ENCODE data around the gene TOM1L2.

The TOM1L2 gene

DNA sequence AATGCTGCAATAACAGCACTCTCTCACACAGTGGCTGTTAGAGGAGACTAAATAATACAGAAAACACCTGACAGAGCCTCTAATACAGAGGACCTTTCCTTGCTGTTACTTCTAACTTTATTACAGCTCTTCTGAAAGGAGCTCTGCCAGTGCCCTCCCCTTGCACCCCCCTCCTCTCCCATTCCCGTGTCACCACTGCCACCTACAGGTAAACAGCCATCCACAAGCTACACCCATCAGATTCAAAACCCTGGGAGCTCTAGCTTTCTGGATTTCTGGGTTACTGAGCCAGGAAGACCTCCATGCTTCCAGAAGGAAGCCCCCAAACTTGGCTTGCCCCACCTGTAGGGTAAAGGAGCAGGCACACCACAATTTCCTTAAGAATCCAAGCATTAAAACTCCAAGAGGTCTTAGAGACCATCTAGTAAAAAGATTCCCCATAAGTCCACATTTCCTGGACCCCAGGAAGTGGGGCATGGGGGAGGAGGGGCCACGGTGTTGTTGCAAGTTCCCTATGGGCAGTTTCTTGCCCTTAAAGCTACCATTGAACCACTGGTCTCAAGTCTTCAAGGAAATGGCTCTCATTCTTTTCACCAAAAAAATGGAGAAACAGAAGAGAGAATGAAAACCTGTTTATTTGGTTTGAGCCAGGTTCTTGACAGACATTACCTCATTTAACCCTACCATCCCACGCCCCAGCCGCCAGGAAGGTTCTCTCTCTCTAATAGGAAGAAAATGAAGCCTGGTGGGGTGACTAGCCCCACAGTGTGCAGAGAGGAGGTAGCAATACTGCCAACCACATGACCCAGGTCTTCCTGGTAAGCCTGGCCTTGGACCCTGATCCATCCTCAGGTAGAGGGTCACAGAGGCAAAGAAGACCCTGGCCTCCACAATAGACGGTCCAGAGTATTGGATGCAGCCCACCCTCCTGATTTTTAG lies 52.8 kb downstream of the TOM1L2 start:
- Histone ChIP-seq H3K79me2 (ENCODE audit: low read length) (no peaks in the 10 kb centered on the region), H3K4me2 (ENCODE audit: low read depth, low read length) (no peak overlapping the region)

DNA sequence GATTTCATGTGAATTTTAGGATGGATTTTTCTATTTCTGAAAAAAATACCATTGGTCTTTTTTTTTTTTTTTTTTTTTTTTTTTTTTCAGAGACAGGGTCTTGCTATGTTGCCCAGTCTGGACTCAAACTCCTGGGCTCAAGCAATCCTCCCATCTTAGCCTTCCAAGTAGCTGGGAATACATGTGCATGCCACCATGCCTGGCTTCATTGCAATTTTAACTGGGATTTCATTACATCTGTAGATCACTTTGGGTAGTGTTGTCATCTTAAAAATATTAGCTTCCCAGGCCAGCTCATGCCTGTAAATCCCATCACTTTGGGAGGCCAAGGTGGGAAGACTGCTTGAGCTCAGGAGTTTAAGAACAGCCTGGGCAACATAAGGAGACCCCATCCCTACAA lies 54.8 kb downstream of the TOM1L2 start:
- Histone ChIP-seq H2AFZ (ENCODE audit: low read length) (no peak overlapping the region), H3K4me3 (ENCODE audit: low read length) (no peak overlapping the region), H3K27ac (ENCODE audit: low read length) (no peak overlapping the region), H3K9me2 (replicated peaks; ENCODE audit: insufficient read depth, low read length) (no peaks in the 10 kb centered on the region), H3K27me3 (replicated peaks; ENCODE audit: insufficient read depth, low read length) (no peaks in the 10 kb centered on the region), H3K4me2 (ENCODE audit: low read depth, low read length) (no peak overlapping the region), H4K20me1 (ENCODE audit: insufficient read depth, low read length) (no peaks in the 10 kb centered on the region), H3K36me3 (replicated peaks; ENCODE audit: insufficient read depth, low read length) (no peaks in the 10 kb centered on the region), H3K79me2 (ENCODE audit: low read length) (no peaks in the 10 kb centered on the region), H3F3A (ENCODE audit: insufficient read depth, low read length) (peaks cover 16% of the 10 kb centered on the region), H3K4me1 (ENCODE audit: low read length) (peaks cover 19% of the 10 kb centered on the region), H3K9ac (ENCODE audit: low read length) (no peak overlapping the region), H3K9me3 (replicated peaks; ENCODE audit: insufficient read depth, low read length) (no peaks in the 10 kb centered on the region)
- TF ChIP-seq EZH2 (optimal IDR thresholded peaks at IDR 0.05; ENCODE audit: low read depth, low read length) (no peak), EZH2phosphoT487 (IDR thresholded peaks at IDR 0.05; ENCODE audit: low read length) (no peak)
- TF ChIP-seq, protein P1, sequence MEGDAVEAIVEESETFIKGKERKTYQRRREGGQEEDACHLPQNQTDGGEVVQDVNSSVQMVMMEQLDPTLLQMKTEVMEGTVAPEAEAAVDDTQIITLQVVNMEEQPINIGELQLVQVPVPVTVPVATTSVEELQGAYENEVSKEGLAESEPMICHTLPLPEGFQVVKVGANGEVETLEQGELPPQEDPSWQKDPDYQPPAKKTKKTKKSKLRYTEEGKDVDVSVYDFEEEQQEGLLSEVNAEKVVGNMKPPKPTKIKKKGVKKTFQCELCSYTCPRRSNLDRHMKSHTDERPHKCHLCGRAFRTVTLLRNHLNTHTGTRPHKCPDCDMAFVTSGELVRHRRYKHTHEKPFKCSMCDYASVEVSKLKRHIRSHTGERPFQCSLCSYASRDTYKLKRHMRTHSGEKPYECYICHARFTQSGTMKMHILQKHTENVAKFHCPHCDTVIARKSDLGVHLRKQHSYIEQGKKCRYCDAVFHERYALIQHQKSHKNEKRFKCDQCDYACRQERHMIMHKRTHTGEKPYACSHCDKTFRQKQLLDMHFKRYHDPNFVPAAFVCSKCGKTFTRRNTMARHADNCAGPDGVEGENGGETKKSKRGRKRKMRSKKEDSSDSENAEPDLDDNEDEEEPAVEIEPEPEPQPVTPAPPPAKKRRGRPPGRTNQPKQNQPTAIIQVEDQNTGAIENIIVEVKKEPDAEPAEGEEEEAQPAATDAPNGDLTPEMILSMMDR (IDR thresholded peaks at IDR 0.05; ENCODE audit: low read length), result no peak
- no peak for DNase-seq

More for the DNA sequence above, 52.8 kb downstream of the TOM1L2 start:
- peaks cover 9% of the 10 kb centered on the region for H3K4me1 ChIP-seq (ENCODE audit: low read length)
- H3K4me3 ChIP-seq (ENCODE audit: low read length), result no peak overlapping the region
- H3K27me3 ChIP-seq (replicated peaks; ENCODE audit: insufficient read depth, low read length), result no peaks in the 10 kb centered on the region
- no peak overlapping the region for H3K9ac ChIP-seq (ENCODE audit: low read length)
- no peak overlapping the region for H3K27ac ChIP-seq (ENCODE audit: low read length)
- no peak overlapping the region for H2AFZ ChIP-seq (ENCODE audit: low read length)
- no peaks in the 10 kb centered on the region for H3K36me3 ChIP-seq (replicated peaks; ENCODE audit: insufficient read depth, low read length)
- peak; percentile 67 for DNase-seq
- H3K9me3 ChIP-seq (replicated peaks; ENCODE audit: insufficient read depth, low read length), result no peaks in the 10 kb centered on the region
- H4K20me1 ChIP-seq (ENCODE audit: insufficient read depth, low read length), result no peaks in the 10 kb centered on the region
- peaks cover 9% of the 10 kb centered on the region; the same call in 1 of the 2 replicates for H3F3A ChIP-seq (ENCODE audit: insufficient read depth, low read length)
- H3K9me2 ChIP-seq (replicated peaks; ENCODE audit: insufficient read depth, low read length), result no peaks in the 10 kb centered on the region
- TF ChIP-seq, protein P1 (IDR thresholded peaks at IDR 0.05; ENCODE audit: low read length), result peak; percentile 86
- TF ChIP-seq EZH2 (optimal IDR thresholded peaks at IDR 0.05; ENCODE audit: low read depth, low read length), result no peak

DNA sequence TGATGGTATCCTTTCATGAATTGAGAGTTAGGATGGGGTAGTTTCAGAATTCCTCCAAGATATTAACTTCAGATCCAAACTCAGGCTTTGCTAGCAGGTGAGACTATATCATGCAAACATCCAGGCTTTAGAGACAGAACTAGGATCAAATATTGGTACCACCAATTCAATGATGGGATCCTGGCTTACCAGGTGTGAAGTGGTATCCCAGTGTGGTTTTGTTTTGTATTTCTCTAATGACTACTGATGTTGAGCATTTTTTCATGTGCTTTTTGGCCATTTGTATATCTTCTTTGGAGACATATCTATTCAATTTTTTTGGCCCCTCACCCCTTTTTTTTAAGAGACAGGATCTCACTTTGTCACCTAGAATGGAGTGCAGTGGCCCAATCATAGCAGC lies 57.0 kb downstream of the TOM1L2 start:
- TF ChIP-seq, protein P1 (IDR thresholded peaks at IDR 0.05; ENCODE audit: low read length), result no peak
- TF ChIP-seq EZH2 (optimal IDR thresholded peaks at IDR 0.05; ENCODE audit: low read depth, low read length) (no peak), EZH2phosphoT487 (IDR thresholded peaks at IDR 0.05; ENCODE audit: low read length) (no peak)
- no peak overlapping the region for H3K27ac ChIP-seq (ENCODE audit: low read length)

More for the DNA sequence above, 57.0 kb downstream of the TOM1L2 start:
- Histone ChIP-seq H3K36me3 (replicated peaks; ENCODE audit: insufficient read depth, low read length) (no peaks in the 10 kb centered on the region), H3K4me2 (ENCODE audit: low read depth, low read length) (no peak overlapping the region), H3K79me2 (ENCODE audit: low read length) (no peaks in the 10 kb centered on the region), H3K9me3 (replicated peaks; ENCODE audit: insufficient read depth, low read length) (no peaks in the 10 kb centered on the region), H3F3A (ENCODE audit: insufficient read depth, low read length) (peaks cover 16% of the 10 kb centered on the region), H4K20me1 (ENCODE audit: insufficient read depth, low read length) (no peaks in the 10 kb centered on the region), H3K9me2 (replicated peaks; ENCODE audit: insufficient read depth, low read length) (no peaks in the 10 kb centered on the region), H3K4me3 (ENCODE audit: low read length) (no peak overlapping the region), H3K27me3 (replicated peaks; ENCODE audit: insufficient read depth, low read length) (no peaks in the 10 kb centered on the region), H3K4me1 (ENCODE audit: low read length) (peaks cover 19% of the 10 kb centered on the region), H3K9ac (ENCODE audit: low read length) (no peak overlapping the region), H2AFZ (ENCODE audit: low read length) (no peak overlapping the region)
- no peak for DNase-seq

All from MM.1S (cell line).